ENCODE measurements around the gene CCR2.
"Not testable (repeated sequence)": the region's sequence is repeated elsewhere in the genome, so short reads cannot be mapped to it uniquely, and the experiment has no call there.

The CCR2 gene

GRCh38 chr3:46353647-46354410, at the start of gene CCR2:
CCR2 (plus strand) TSS chr3:46354111; CDS start chr3:46357528, 3,417 bp downstream.
- no peak for DNase-seq (ENCODE audit: low read depth in 2 of 2)

- DNase-seq (ENCODE audit: low read depth in 2 of 2) = no peak
These were observed 49.2 kb upstream of the CCR2 start for GRCh38 chr3:46304739-46305138.

GRCh38 chr3:46312991-46313390, 40.9 kb upstream of the CCR2 start:
- no peak for DNase-seq (ENCODE audit: low read depth in 2 of 2)

GRCh38 chr3:46314517-46314916, 39.4 kb upstream of the CCR2 start:
- DNase-seq (ENCODE audit: low read depth in 2 of 2) = no peak

DNA sequence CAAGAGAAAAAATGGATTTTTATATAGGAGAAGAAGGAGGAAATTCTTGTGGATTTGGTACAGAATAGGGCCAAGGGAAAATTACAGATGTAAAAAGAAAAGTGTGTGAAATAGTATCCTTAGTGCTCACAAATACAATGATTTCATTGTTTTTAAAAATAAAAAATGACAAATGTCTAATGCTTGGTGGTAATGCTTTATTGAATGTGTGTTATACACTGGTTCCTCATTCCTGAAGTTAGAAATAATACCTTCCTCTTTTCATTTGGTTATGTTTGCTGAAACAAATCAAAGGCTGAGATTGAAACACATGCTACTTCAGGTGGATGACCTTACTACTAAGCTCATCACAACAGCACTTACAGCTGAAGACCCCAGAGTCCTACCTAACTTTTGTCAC, 37.7 kb upstream of the CCR2 start:
- no peak for DNase-seq (ENCODE audit: low read depth in 2 of 2)

DNA sequence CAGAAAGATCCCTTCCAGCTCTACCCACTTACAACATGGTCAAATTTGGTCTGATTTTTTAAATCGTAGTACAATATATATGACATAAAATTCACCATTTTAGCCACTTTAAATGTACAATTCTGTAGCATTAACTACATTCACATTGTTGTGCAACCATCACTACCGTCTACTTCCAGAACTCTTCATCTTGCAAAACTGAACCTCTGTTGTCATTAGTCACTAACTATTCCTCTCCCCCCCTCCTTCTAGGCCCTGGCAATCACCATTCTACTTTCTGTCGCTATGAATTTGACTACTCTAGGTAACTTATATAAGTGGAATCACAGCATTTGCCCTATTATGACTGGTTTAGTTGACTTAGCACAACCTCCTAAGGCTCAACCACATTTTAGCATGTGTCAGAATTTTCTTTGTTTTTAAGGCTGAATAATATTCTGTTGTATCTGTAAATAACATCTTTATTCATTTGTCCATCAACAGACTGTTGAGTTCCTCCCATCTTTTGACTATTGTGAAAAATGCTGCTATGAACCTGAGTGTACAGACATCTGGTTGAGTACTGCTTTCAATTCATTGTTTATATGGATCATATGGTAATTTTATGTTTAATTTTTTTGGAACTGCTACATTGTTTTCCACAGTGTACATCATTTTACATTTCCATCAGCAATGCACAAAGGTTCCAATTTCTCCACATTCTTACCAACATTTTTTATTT, 35.5 kb upstream of the CCR2 start:
- no peak for DNase-seq (ENCODE audit: low read depth in 2 of 2)

- DNase-seq (ENCODE audit: low read depth in 2 of 2) = no peak
These were observed 32.3 kb upstream of the CCR2 start for GRCh38 chr3:46321461-46322104.

DNA sequence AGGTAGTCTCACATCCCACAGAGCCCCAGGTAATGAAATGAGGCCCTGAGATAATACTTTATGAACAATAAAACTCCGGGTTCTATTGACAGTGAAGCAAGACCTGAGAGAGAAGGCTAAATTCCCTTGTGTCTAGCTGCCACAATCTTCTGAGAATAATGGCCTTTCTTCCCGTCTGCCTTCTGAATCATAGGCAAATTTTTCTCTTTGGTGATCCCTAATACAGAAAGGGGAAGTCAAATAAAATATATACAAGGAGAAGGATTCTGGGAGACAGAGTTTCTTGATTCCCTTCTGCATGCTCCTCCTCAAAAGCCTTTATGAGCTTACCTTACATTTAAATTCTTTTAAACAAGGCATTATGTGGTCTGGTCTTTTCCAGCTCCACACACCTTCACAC, 29.9 kb upstream of the CCR2 start:
- no peak for DNase-seq (ENCODE audit: low read depth in 2 of 2)

- DNase-seq (ENCODE audit: low read depth in 2 of 2) = no peak
These were observed 28.1 kb upstream of the CCR2 start for GRCh38 chr3:46325645-46326300.

GRCh38 chr3:46330676-46331075, 23.2 kb upstream of the CCR2 start:
- DNase-seq (ENCODE audit: low read depth in 2 of 2) = not testable (repeated sequence)

DNA sequence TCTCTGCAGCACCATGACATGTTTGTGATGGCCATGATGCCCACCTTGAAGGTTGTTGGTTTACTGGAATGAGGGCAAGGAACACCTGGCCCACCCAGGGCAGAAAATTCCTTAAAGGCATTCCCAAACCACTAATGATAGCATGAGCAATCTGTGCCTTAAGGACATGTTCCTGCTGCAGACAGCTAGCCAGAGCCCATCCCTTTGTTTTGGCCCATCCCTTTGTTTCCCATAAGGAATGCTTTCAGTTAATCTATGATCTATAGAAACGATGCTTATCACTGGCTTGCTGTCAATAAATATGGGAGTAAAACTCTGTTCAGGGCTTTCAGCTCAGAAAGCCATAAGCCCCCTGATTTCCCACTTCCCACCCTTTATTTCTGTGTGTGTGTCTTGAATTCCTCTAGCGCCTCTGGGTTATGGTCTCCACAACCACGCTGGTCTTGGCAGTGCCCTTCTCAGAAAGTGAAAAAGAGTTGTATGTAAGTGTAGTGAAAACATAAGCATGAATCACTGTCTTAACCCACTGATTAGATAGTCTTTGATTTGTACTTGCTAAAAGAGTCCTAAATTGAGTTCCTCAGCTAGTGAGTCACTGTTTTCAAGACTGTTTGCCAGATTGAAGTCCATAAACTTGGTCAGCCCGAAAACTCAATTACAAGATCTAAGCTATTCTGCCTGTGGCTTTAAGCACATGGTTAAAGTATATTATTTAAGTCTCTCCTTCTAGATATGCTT, 19.0 kb upstream of the CCR2 start:
- DNase-seq (ENCODE audit: low read depth in 2 of 2) = no peak

DNA sequence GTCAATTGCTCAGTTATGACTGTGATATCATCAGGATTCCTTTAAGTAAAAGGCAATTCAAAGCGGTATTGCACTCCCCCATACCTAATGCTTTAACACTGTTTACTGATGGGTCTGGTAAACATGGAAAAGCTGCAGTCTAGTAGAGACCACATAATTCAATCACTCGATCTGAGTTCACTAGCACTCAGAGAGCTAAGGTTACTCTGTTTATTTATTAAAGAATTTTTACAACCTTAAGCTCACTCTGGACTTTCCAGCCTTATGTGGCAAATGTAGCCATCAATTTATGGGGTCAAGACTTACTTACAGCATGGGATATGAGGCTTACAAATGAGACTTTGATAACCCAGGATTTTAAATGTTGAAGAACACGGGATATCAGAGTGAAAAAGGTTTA, 18.4 kb upstream of the CCR2 start:
- no peak for DNase-seq (ENCODE audit: low read depth in 2 of 2)

DNA sequence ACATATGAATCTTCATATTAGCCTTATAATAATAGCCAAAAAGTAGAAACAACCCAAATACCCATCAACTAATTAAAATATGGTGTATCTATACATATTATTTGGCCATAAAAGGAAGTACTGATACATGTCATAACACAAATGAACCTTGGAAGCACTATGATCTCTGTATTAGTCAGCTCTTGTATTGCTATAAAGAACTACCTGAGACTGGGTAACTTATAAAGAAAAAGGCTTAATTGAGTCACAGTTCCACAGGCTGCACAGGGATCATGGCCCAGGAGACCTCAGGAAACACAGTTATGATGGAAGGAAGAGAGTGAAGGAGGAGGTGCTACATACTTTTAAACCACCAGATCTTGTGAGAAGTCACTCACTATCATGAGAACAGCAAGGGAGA, 16.0 kb upstream of the CCR2 start:
- no peak for DNase-seq (ENCODE audit: low read depth in 2 of 2)

DNA sequence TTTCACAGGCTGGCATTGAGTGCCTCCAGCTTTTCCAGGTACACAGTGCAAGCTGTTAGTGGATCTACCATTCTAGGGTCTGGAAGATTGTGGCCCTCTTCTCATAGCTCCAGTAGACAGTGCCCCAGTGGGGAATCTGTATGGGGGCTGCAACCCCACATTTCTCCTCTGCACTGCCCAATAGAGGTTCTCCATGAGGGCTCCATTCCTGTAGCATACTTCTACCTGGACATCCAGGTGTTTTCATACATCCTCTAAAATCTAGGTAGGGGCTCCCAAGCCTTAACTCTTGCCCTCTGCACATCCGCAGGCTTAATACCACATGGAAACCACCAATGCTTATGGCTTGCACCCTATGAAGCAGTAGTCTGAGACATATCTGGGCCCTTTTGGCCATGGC, 15.1 kb upstream of the CCR2 start:
- DNase-seq (ENCODE audit: low read depth in 2 of 2) = no peak

DNA sequence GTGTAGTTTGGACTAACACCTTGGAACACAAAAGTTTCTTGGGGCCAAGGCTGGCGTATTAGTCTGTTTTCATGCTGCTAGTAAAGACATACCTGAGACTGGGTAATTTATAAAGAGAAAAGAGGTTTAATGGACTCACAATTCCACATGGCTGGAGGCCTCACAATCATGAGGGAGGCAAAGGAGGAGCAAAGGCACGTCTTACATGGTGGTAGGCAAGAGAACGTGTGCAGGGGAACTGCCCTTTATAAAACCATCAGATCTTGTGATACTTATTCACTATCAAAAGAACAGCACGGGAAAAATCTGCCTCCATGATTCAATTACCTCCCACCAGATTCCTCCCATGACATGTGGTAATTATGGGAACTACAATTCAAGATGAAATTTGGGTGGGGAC, 9.4 kb upstream of the CCR2 start:
- no peak for DNase-seq (ENCODE audit: low read depth in 2 of 2)

GRCh38 chr3:46348823-46349482, 5.0 kb upstream of the CCR2 start:
- no peak for DNase-seq (ENCODE audit: low read depth in 2 of 2)

DNA sequence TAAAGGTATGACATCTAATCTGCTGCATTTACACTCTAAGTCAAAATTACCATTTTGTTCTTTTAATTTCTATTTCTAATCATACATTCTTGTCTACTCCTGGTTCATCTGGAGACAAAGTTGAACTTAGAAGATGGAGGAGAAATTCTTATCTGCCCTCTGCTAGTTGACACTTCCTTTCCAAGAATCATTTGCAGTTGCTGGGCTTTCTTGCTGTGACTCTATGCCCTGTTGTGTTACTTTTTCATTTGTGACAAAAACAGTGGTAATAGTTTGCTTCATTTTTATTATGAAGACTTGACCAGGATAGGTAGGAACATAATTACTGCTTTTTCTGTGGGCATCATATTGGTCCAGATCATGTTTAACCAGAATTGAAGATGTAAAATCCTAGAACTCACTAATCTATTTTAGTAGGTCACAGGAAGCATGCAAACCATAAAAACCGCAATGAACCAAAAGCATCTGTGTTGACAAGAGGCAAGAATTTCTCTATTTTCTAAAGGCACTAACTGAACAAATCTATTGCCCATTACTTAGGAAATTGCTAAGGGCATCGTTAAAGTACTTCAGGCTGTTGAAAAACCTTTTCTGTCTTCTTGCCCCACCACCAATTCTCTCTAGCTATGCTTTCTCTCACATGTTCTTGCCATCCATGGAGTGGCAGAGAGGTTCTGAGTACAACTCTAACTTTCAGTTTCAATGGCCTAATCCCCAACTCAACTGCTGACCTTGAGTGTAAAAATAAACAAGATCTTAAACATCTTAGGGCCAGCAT, 4.2 kb upstream of the CCR2 start:
- no peak for DNase-seq (ENCODE audit: low read depth in 2 of 2)

DNA sequence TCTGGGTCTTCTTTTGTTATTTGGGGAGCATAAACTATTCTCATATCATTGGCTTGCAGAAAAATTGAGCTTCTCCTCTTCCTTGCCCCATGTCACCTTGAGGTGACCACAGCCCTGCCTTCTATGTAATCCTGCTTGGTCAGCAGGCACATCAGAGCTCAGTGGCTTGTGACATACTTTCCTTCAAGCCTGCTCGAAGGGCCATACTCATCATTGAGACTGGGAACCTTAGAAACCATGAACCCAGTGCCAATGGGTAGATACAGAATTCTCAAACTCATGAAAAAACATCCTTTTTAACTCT, 3.7 kb upstream of the CCR2 start:
- no peak for DNase-seq (ENCODE audit: low read depth in 2 of 2)

- no peak for DNase-seq (ENCODE audit: low read depth in 2 of 2)
These were observed 2.3 kb upstream of the CCR2 start for GRCh38 chr3:46351646-46352045.

DNA sequence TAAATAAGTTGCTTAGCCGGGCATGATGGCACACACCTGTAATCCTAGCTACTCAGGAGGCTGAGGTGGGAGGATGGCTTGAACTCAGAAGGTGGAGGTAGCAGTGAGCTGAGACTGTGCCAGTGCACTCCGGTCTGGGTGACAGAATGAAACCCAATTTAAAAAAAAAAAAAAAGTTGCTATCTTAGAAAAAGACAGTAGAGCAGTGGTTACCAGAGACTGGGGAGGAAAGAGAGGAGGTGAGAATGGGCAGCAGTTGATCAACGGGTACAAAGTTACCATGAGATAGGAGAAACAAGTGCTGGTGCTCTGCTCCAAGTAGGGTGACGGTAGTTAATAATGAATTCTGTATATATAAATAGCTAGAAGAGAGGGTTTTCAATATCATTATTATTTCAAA, 821 bp upstream of the CCR2 start:
- DNase-seq (ENCODE audit: low read depth in 2 of 2) = no peak

- DNase-seq (ENCODE audit: low read depth in 2 of 2) = no peak
These were observed 567 bp downstream of the CCR2 start for GRCh38 chr3:46354478-46354877.

All from stimulated activated CD4-positive, alpha-beta T cell treated with anti-CD3 and anti-CD28 coated beads, Interleukin-1b, Interleukin-23, amount 100 ng/mL, for 4 hours (primary cell).